Stimulated activated CD8-positive, alpha-beta memory T cell treated with anti-CD3 and anti-CD28 coated beads, Interleukin-4, amount 100 ng/mL, for 4 hours (primary cell): ENCODE measurements around the gene EGLN2.
"Not testable (repeated sequence)": the region's sequence is repeated elsewhere in the genome, so short reads cannot be mapped to it uniquely, and the experiment has no call there.

Experiments
- DNase-seq, 2 donors: peaks; one replicate each; pipeline ENCODE4 v3.0.0-alpha.2; 2020; ENCODE audit warnings: low read depth in 2 of 2, low spot score in 1 of 2

The EGLN2 gene

DNA sequence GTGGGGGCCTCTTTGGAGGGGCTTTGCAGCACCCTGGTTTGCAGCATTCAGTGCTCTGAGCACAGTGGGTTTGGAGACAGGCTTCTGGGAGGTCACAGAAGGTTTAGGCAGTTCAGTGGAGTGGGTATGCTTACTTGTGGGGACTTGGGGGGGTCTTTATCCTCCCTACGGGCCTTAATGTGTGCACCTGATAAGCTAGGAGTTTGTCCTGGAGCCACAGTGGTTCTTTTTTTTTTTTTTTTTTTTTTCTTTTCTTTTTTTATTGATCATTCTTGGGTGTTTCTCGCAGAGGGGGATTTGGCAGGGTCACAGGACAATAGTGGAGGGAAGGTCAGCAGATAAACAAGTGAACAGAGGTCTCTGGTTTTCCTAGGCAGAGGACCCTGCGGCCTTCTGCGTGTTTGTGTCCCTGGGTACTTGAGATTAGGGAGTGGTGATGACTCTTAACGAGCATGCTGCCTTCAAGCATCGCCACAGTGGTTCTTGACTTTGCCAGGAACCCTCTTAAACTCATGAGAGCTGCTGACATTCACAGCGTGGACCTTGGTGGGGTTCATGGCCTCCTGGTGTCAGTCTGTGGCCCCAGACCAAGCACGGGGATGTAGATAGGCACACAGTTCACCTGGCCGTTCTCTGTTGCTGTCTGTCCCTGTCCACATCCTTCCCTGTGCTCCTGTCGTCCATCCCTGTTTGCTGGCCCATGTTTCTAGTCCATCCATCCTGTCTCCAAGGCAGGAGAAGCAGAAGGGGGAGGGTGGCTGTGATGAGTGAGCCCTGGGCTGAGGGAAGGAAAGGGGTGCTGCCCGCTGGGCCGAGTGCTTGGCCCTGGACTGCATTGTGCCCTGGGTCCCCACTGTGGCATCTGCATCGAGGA lies 2.7 kb downstream of the EGLN2 start:
- no peak for DNase-seq

DNA sequence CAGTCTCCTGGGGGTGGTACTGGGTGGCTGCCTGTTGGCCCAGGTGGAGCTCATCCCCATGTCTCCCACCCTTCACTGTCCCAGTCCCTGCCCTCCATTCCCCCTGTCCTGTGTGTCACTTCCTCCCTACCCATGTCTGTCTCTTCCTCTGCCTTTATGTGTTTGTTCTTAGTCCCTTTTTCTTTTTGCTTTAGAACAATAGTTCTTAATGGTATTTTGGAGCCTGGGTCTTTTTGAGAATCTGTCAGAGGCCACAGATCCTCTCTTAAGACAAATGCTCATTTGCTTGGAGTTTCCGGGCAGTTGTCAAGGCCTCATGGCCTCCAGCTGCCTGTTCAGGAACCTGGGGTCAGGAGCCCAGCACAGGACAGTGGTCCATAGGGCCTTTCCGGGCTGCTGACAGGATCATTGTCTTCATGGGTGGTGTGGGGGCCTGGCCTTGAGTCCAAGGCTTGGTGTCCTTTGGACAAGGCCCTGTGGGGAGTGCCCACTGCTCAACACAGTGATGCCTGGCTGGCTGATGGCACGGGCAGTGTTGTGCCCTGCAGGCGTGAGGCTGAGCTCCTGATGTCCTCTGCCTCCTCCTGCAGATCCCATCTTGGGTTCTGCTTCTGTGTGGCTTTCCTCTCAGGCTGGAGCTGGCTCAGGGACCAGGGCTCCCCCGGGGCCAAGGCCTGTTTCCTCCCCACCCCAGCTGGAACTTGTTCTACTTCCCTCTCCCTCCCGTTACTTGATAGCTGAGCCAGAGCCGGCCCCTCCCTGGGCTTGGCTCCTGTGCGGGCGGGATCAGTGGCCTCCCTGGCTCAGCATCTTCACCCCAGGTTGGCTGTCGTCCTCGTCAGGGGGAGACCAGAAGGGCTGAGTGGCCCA lies 3.5 kb downstream of the EGLN2 start:
- DNase-seq: no peak

DNA sequence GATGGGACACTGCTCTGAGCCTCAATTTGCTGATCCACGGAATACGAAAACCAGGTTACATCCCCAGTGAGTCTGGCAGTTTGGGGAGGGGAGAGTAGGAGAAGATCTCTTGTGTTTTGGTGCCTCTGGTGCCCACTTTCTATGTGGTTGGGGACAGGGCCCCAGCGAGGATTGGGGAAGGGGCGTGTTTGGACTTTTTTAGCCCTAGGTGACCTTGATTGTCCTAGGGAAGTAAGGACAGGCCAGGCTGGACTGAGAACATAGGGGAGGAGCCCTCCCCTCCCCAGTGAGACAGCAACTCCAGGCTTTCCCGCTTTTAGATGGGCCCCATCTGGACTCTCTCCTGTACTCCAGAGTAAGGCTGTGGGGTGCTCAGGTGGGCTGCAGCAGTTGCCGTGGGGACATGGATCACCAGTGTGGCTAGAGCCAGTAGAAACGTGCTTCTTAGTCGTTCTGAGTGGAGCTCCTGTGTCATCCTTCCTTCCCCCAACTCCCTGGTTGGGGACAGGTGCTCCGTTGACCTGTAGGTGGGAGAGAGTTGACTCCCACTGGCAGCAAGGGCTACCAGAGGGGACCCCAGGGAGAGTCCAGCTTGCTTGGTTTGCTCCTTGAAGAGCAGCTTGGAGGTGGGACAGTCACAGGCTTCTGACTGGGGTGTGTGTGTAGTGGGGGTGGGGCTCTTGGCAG lies 4.3 kb downstream of the EGLN2 start:
- no peak for DNase-seq

DNA sequence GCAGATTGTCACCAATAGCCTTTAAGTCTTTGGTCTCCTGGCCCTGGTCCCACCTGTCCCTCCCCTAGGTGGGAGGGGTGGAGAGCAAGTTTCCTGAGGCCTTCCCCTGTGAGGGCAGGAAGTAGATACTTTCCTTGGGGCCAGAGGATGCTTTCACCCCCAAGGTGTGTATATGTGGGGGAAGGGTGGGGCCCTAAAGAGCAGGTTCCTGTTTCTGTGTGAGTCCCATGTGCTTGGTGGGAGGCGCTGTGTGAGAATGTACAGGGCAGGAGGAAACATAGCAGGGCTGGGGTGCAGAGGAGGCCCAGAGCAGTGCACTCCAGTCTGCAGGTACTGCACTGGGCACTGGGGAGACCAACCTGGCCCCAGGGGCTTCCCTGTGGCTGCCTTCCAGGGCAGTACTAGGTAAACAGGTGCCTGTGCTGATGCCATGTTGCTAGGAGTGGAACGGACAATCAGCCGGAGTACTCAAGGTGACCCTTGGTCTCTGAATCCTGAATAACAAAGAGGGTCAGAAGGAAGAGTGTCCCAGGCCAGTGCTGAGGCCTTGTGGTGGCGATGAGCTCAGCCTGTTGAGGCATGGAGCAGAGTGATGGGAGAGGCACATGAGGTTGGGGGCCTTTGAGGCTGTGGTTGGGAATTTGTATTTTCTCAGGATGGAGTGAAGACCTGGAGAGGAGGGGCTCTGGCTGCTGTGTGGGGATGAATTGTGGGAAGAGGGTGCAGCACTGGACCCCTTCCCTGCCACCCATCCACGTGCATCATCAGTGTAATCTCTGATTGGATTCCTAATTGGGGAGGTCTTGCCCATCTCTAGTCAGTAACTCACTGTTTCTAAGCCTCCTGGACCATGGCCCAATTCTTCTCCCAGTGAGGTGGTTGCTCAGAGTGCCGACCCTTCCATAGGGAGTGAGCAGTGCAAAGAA lies 5.1 kb downstream of the EGLN2 start:
- DNase-seq: no peak

DNA sequence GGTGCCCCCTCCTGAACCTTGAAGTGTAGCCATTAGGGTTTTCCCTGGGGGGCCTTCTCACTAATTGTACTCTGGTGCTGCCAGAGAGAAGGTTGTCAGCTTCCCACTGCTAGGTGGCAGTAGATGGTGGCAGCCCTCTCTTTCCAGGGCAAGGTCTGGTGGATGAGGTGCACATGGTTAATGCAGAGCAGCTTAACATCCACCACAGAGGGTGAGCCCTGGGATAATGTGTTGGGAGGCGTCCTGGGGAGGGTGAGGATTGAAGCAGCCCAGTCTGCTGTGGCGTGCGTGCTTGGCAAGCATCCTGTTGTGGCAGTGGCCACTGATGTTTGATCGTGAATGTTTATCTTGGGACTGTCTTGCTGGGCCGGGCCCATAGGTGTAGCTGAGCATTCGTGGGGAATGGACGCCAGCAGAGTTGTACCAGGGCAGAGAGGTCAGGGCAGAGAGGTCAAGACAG lies 5.8 kb downstream of the EGLN2 start:
- DNase-seq: no peak

DNA sequence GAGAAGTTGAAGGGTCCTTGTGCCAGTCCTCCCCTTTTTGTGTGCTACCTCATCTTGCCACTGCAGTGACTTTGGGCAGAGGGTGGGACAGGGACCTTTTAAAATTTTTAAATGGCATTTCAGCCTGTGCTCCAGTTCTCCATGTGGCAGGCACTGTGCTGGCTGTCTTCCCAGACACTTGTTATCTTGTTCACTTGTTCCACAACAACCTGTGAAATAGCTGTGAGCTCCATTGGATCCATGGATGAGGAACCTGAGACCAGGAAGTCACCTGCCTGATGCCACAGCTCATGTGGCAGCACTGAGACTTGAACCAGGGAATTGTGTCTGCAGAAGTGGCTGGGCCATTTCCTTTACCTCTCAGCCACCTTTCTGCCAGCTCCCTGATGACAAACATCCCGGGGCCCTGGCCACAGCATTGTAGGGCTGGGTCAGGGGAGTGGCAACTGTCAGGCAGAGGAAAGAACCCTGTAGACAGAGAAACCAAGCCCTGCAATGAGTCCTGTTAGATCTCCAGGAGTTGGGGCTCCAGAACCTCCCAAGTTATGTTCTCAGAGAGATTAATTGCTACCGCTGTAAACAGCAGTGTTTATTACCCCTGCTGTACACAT lies 6.4 kb downstream of the EGLN2 start:
- no peak for DNase-seq

DNA sequence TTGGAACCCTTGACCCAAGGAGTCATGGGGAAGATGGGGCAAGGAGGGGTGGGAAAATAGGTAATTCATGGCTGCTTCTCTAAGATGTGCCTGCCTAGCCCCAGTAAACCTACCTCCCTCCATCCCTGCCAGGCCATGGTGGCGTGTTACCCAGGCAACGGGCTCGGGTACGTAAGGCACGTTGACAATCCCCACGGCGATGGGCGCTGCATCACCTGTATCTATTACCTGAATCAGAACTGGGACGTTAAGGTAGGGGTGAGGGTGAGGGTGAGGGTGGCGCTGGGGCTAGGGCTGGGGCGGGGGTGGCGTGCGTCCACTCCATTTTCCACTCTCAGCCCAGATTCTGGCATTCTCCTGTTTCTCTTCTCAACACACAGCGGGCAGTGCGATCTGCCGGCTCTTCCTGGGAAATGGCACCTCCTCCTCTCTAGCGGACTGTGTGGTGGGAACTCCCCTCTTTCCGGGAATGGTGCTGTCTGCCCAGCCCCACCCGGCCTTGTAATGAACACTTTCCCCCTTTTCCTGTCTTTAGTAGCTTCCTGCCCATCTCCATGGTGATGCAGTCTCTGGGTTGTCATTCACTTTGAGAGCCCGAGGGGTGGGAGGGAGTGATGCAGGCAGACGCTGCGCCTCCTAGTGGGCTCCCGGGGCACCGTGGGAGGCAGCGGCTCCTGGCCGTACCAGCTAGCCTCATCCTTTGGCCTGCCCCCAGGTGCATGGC lies 7.6 kb downstream of the EGLN2 start:
- peak; percentile 35 to 52 for DNase-seq

DNA sequence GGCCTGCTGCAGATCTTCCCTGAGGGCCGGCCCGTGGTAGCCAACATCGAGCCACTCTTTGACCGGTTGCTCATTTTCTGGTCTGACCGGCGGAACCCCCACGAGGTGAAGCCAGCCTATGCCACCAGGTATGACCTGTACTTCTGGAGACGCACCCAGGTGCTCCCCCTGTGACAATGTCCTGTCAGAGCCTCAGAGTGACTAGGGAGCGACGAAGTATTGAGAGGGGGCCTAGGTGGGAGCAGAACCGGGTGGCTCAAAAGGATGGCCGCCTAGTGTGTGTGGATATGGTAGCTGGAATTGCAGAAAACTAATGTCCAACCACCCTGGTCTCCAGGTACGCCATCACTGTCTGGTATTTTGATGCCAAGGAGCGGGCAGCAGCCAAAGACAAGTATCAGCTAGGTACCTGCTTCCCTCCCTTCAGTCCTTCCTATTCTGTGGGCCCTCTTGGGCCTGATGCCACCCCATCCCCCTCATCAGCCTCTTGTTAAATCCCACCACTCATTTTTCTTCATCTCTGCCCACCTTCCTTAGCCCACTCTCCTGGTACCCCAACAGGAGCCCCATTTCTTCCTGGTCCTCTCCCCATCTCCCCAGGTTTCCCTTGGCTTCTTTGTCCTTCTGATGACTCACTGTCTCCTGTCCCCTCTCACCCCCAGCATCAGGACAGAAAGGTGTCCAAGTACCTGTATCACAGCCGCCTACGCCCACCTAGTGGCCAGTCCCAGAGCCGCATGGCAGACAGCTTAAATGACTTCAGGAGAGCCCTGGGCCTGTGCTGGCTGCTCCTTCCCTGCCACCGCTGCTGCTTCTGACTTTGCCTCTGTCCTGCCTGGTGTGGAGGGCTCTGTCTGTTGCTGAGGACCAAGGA lies 8.4 kb downstream of the EGLN2 start:
- no peak for DNase-seq

DNA sequence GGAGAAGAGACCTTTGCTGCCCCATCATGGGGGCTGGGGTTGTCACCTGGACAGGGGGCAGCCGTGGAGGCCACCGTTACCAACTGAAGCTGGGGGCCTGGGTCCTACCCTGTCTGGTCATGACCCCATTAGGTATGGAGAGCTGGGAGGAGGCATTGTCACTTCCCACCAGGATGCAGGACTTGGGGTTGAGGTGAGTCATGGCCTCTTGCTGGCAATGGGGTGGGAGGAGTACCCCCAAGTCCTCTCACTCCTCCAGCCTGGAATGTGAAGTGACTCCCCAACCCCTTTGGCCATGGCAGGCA lies 9.0 kb downstream of the EGLN2 start:
- no peak for DNase-seq

DNA sequence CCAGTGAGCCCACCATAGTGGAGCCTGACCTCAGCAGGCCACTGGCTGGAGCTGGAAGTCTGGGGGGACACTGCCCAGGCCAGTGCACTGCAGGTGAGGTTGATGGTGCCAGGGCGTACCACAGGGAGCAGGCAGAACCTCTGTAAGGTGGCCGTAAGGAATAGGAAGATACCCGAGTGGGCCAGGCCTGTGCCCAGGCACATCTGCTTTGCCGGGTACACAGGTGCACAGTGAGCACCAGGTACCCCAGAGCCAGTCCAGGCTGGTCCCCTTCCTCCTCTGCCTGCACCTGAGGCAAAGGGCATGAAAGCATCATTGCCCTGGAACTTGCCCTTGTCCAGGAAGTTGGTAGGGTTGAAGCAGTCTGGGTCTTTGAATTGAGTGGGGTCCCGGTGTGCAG lies 9.5 kb downstream of the EGLN2 start:
- no peak for DNase-seq

DNA sequence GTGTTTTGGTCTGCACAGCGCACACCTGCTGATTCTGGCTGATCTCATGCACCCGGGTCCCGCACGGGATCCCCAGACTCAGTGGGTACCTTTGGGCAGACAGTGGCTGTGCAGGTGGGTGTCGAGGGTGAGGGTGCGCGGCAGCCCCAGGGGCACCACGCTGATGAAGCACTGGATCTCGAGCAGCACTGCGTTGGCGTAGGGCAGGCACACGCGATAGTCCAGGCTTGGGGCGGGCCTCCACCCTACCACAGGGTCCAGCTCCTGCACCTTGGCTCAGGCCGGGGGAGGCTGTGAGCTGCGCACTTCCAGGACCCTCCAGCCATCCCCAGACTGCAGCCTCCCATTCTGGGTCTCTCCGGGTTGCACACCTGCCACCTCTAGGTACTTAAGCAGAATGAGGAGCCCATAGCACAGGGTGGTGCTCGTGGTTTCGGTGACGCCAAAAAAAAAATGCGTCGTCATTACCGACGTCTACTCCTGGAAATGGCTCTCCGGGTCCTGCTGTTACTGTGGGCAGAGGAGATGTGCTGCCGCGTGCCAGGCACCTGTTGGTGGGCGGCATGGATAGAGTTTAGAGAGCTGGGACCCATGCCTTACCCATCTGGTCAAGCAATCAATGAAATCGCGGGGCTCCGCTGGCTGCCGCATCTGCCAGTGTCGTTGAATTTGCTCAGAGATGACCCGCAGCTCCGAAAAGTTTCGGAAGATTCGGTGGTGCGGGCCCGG lies 10.5 kb downstream of the EGLN2 start:
- DNase-seq: no peak

DNA sequence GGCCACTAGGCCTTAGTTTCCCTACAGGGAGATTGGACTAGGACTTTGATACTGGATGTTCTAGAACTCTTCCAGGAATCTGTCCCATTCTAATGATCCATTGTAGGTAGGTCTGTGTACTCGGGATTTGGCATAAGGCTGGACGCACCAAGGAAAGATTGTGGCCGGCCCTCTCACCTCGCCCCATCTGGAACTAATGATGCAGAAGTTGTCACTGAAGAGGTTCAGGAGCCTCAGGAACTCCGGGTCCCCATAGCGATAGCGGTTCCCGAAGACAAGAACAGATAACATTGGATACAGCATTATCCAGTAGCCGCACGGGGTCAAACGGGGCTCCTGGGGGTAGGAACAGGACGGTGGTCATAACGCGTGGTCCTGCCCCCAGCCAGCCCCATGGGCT lies 11.2 kb downstream of the EGLN2 start:
- no peak for DNase-seq

DNA sequence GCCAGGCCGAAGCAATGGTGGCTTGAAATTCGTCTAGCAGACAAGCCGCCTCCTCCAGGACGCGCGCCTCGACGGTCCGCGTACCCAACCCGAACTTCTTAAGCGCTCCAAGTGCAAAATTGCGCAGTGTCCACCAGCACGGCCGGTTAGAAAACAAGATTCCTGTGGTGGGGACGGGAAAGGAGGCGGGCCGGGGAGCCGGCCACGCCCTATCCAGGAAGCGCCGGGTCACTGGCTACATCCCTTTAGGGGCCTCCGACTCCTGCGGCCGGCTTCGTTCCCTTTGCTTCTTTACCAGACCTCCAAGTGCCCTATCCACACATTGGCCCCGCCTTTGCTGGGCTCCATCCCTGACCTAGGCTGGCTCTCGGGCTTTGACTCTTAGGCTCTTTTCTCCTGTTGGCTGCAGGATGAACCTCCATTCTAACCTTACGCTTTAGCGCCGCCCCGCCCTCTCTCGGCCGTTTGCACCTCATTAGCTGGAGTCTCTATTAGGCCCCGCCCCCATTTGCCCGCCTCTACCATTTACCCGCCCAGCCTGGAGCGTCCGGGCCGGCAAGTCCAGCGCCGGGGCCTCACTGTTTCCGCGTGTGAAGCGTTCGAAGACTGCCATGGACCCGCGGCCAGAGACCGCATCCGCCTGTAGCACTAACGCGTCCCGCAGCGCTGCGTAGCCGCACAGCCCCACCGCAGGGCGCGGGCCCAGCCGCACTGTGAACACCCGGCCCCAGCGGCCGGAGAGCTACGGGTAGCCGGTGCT lies 11.8 kb downstream of the EGLN2 start:
- peak in 1 of 2 donors; percentile 17 for DNase-seq

DNA sequence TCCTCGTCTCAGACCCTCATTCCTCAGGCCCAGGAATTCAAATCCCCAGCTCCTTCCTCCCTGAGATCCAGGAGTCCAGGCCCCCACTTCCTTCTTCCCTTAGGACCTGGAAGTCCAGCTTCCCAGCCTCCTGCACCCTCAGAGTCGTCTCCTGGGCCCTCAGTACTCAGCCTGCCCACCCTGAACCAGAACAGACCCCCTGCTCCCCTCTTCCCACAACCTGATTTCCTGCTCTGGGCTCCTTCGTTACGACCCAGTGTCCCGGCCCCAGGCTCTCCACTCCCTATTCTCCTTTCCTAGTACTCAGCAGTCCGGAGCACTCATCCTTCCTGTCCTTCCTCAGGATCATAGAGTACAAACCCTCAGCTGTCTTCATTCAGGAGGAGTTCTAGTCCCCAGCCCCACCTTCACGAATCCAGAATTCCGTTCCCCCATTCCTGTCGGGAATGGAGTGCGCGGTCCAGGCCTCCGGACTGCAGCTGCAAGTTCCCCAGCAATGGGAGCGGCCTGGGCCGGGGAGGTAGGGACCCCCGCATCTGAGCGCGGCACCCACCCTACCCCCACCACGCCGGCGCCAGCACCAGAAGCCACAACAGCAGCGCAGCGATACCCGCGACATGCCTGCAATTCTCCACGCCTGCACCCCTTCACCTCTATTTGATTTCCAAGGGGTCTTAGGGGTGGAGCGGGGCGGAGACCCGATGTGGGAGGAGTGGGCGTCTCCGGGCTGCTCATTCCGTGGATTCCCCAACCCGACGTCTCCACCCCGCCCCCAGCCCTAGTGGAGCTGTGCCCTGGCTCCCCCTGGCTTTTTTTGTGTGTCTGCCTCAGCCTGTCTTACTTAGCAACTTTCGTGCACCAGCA lies 12.7 kb downstream of the EGLN2 start:
- no peak for DNase-seq

DNA sequence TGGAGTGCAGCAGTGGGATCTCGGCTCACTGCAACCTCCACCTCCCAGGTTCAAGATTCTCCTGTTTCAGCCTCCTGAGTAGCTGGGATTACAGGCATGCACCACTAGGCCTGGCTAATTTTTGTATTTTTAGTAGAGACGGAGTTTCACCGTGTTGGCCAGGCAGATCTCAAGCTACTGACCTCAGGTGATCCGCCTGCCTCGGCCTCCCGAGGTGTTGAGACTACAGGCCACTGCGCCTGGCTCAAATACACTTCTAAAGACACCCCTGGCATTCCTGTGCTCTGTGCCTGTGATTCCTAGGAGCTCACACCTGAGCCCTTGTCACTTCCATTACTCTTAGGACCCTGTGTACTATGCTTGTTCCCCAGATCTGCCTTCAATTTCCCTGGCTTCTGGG lies 13.6 kb downstream of the EGLN2 start:
- DNase-seq: not testable (repeated sequence)

DNA sequence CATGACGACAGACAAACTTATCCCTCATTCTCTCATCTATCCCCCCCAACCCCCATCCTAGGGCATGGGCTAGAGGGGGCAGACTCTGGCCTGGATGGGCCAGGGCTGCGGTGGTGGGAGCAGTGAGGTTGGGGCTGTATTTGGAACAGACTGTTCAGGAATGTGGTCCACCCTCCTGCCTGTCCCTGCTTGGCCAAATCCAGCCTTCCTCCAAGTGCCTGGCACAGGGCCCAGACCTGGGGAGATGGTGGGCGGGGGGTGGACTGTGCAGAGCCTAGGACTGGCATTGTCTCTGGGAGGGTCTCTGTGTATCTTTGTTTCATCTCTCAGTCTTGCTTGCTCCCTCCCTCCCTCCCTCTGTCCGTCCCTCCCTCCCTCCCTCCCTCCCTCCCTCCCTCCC lies 14.2 kb downstream of the EGLN2 start:
- DNase-seq: no peak
